GM19455 (cell line): ENCODE measurements around the gene CXorf49B.

Experiments
- ATAC-seq: cut with Tn5 transposase; IDR thresholded peaks from one replicate; pipeline ENCODE4 v1.9.1; 2021; ENCODE audit not compliant: unreplicated experiment

CXorf49B gene

GRCh38 chrX:71815121-71815905 is 52.2 kb downstream of the CXorf49B start:
- no peak for ATAC-seq

DNA sequence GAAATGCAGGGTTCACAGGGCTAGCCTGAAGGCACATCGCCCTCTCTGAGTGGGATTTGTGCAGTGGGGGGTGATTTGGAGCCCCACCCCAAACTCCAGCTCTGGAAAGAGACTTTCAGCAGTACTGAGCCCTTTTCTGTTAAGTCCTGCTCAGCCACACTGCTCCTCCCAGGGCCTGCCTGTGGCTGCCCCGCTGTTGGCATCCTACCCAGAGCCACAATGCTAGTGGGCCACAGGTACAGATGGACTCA is 52.7 kb downstream of the CXorf49B start:
- ATAC-seq, result no peak
